ENCODE measurements around the gene ZNRD2.

ZNRD2 gene

GRCh38 chr11:65538232-65538914, 31.9 kb upstream of the ZNRD2 start:
- peak; percentile 40 for DNase-seq

- peak; percentile 46 for DNase-seq
Measured at GRCh38 chr11:65538915-65539743, 31.1 kb upstream of the ZNRD2 start.

GRCh38 chr11:65539744-65540289, 30.5 kb upstream of the ZNRD2 start:
- DNase-seq, result no peak

- DNase-seq, result peak; percentile 94
Measured at GRCh38 chr11:65540290-65541092, 29.8 kb upstream of the ZNRD2 start.

GRCh38 chr11:65541093-65541982, 28.9 kb upstream of the ZNRD2 start:
- peak; percentile 30 for DNase-seq

- no peak for DNase-seq
Measured at GRCh38 chr11:65542738-65543390, 27.4 kb upstream of the ZNRD2 start.

- no peak for DNase-seq
Measured at GRCh38 chr11:65545853-65546216, 24.4 kb upstream of the ZNRD2 start.

GRCh38 chr11:65546217-65546958, 23.9 kb upstream of the ZNRD2 start:
- DNase-seq, result peak; percentile 84

- DNase-seq, result no peak
Measured at GRCh38 chr11:65547446-65548125, 22.7 kb upstream of the ZNRD2 start.

- no peak for DNase-seq
Measured at GRCh38 chr11:65548395-65548794, 21.9 kb upstream of the ZNRD2 start.

GRCh38 chr11:65549096-65549495, 21.2 kb upstream of the ZNRD2 start:
- no peak for DNase-seq

- DNase-seq, result no peak
Measured at GRCh38 chr11:65551572-65552387, 18.5 kb upstream of the ZNRD2 start.

GRCh38 chr11:65552388-65552951, 17.8 kb upstream of the ZNRD2 start:
- DNase-seq, result no peak

- no peak for DNase-seq
Measured at GRCh38 chr11:65553301-65554001, 16.8 kb upstream of the ZNRD2 start.

GRCh38 chr11:65554057-65554818, 16.0 kb upstream of the ZNRD2 start:
- DNase-seq, result no peak

- DNase-seq, result no peak
Measured at GRCh38 chr11:65554842-65555430, 15.3 kb upstream of the ZNRD2 start.

- peak; percentile 86 for DNase-seq
Measured at GRCh38 chr11:65555693-65556231, 14.5 kb upstream of the ZNRD2 start.
